ENCODE measurements around the gene HES3.

Gene HES3

DNA sequence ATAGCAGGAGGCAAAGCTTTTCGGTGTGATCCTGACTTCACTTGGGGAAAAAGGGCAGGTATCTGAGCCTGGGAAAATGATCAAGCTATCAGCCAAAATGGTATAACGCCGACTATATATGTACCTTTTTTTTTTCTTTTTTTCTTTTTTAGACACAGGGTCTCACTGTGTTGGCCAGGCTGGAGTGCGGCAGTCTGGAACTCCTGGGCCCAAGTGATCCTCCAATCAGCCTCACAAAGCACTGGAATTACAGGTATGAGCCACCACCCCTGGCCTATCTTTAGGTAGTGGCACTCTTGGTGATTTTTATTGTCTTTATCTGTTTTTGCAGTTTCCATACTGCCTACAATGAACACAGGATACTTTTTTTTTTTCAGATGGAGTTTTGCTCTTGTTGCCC is 6.9 kb upstream of the HES3 start:
- TF ChIP-seq, protein P1, sequence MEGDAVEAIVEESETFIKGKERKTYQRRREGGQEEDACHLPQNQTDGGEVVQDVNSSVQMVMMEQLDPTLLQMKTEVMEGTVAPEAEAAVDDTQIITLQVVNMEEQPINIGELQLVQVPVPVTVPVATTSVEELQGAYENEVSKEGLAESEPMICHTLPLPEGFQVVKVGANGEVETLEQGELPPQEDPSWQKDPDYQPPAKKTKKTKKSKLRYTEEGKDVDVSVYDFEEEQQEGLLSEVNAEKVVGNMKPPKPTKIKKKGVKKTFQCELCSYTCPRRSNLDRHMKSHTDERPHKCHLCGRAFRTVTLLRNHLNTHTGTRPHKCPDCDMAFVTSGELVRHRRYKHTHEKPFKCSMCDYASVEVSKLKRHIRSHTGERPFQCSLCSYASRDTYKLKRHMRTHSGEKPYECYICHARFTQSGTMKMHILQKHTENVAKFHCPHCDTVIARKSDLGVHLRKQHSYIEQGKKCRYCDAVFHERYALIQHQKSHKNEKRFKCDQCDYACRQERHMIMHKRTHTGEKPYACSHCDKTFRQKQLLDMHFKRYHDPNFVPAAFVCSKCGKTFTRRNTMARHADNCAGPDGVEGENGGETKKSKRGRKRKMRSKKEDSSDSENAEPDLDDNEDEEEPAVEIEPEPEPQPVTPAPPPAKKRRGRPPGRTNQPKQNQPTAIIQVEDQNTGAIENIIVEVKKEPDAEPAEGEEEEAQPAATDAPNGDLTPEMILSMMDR (IDR thresholded peaks at IDR 0.05; ENCODE audit: insufficient read depth, low read length, poor library complexity, severe bottlenecking): no peak
- peaks cover 4% of the 10 kb centered on the region for H3K27me3 ChIP-seq (replicated peaks; ENCODE audit: control insufficient read depth, insufficient read depth, low read length)
- no peak overlapping the region for H3K4me3 ChIP-seq (replicated peaks; ENCODE audit: low read depth, low read length)
- DNase-seq (ENCODE audit: extremely low read depth, insufficient read length): no peak
- H3K36me3 ChIP-seq (ENCODE audit: control insufficient read depth, insufficient read depth, low read length): peaks cover 2% of the 10 kb centered on the region; the same call in 1 of the 2 replicates

DNA sequence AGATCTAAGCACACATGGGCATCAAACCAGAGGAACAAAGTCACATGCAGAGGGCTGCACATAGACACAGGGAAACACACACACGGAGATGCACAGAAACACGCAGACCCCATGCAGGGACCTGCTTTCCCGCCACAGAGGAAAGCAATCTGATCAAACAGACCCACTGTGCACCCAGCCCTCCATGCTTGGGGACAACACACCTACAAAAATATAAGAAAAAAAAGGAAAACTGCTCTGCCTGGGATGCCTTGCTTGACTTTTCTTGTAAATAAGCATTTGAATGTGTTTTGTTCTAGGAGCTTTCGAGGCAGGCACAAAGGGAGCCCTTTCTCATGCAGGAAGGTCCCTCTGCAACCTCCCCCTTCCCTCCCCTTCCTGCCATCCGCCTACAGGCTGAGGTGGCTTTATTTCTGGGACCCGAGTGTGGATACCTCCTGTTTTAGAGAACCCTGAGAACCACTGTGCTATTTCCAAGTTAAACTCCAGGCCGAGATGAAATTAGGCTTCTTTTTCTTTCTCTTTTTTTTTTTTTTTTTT is 4.7 kb upstream of the HES3 start:
- TF ChIP-seq, protein P1 (IDR thresholded peaks at IDR 0.05; ENCODE audit: insufficient read depth, low read length, poor library complexity, severe bottlenecking): no peak
- Histone ChIP-seq H3K36me3 (ENCODE audit: control insufficient read depth, insufficient read depth, low read length) (no peaks in the 10 kb centered on the region), H3K27me3 (replicated peaks; ENCODE audit: control insufficient read depth, insufficient read depth, low read length) (peaks cover 8% of the 10 kb centered on the region), H3K4me3 (replicated peaks; ENCODE audit: low read depth, low read length) (no peak overlapping the region)
- DNase-seq (ENCODE audit: extremely low read depth, insufficient read length): no peak

GRCh38 chr1:6239950-6240768 is 3.8 kb upstream of the HES3 start:
- TF ChIP-seq, protein P1 (IDR thresholded peaks at IDR 0.05; ENCODE audit: insufficient read depth, low read length, poor library complexity, severe bottlenecking): no peak
- peaks cover 10% of the 10 kb centered on the region for H3K27me3 ChIP-seq (replicated peaks; ENCODE audit: control insufficient read depth, insufficient read depth, low read length)
- H3K36me3 ChIP-seq (ENCODE audit: control insufficient read depth, insufficient read depth, low read length): no peaks in the 10 kb centered on the region
- no peak overlapping the region for H3K4me3 ChIP-seq (replicated peaks; ENCODE audit: low read depth, low read length)
- no peak for DNase-seq (ENCODE audit: extremely low read depth, insufficient read length)

DNA sequence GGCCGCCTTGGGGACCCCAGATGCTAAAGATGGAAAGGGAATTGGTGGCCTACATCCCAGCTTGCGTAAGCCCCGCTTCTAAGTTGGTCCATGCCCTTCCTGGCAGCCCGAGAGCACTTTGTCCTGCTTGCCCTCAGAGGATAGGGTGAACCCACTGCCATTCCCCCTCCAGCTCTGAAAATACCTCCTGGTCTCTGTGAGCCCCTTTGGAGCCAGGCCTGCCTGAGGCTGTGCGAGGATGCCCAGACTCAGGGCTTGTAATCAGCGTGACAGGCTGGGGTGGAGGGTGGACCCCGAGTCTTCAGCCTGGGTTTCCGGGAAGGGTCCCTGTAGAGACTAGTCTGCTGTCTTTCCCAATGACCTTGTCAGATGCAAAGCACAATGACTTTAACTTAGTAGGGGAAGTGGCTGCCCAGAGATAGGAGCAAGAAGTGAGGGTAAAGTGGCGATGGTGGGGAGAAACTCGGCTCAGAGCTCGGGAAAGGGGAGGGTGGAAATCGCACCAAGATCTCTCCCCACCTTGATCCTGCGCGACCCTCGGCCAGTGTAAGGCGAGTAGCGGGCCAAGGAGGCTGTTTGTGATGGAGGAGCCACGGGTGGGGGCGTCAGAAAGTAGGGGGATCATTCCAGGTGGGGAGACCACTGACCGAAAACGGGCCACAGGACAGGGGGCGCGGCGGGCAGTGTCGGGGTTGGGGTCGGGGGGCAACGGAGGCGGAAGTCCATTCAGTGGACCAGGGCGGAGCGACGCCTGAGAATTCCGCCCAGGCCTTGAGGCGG is 2.7 kb upstream of the HES3 start:
- no peak for DNase-seq (ENCODE audit: extremely low read depth, insufficient read length)
- Histone ChIP-seq H3K36me3 (ENCODE audit: control insufficient read depth, insufficient read depth, low read length) (no peaks in the 10 kb centered on the region), H3K27me3 (replicated peaks; ENCODE audit: control insufficient read depth, insufficient read depth, low read length) (peaks cover 10% of the 10 kb centered on the region), H3K4me3 (replicated peaks; ENCODE audit: low read depth, low read length) (no peak overlapping the region)
- TF ChIP-seq, protein P1 (IDR thresholded peaks at IDR 0.05; ENCODE audit: insufficient read depth, low read length, poor library complexity, severe bottlenecking): no peak

GRCh38 chr1:6241887-6242740 is 1.9 kb upstream of the HES3 start:
- TF ChIP-seq, protein P1 (IDR thresholded peaks at IDR 0.05; ENCODE audit: insufficient read depth, low read length, poor library complexity, severe bottlenecking): no peak
- H3K4me3 ChIP-seq (replicated peaks; ENCODE audit: low read depth, low read length): no peak overlapping the region

More at GRCh38 chr1:6241887-6242740, 1.9 kb upstream of the HES3 start:
- H3K27me3 ChIP-seq (replicated peaks; ENCODE audit: control insufficient read depth, insufficient read depth, low read length): peaks cover 10% of the 10 kb centered on the region
- peak; percentile 13 for DNase-seq (ENCODE audit: extremely low read depth, insufficient read length)
- no peaks in the 10 kb centered on the region for H3K36me3 ChIP-seq (ENCODE audit: control insufficient read depth, insufficient read depth, low read length)

Data from GM06990 (cell line).